Gastrocnemius medialis (tissue), 4 donors: ENCODE measurements around the gene CCDC127. TPM values are rescaled to one million over a fixed set of nuclear protein-coding genes. Genes with fewer than 3 reads are reported as not detected.

Source experiments
- ATAC-seq, 2 donors: fragments of 150-250 bp; one replicate each; pipeline ENCODE4 v1.9.1; 2016
- DNase-seq, 2 donors: peaks; one replicate each; pipeline ENCODE4 v3.0.0-alpha.2; 2019
- H3K27ac ChIP-seq, 4 donors: fragments of 200-600 bp; sonication (generic); 1 replicate in 1 of 4; 2 replicates in 3 of 4; pipeline ENCODE4 v1.5.1; 2016 to 2018; ENCODE audit warnings: mild to moderate bottlenecking in 2 of 4, moderate library complexity in 1 of 4
- H3K27me3 ChIP-seq, 3 donors: fragments of 200-600 bp; sonication (generic) in 2 of 3; 1 replicate in 1 of 3; 2 replicates in 2 of 3; pipeline versions ENCODE4 v1.5.1 to v1.6.0; 2016 to 2019; ENCODE audit warnings: mild to moderate bottlenecking in 1 of 3, moderate library complexity in 1 of 3
- H3K36me3 ChIP-seq, 2 donors: fragments of 200-600 bp; sonication (generic) in 1 of 2; one replicate each; pipeline ENCODE4 v1.5.1; 2017 to 2018
- H3K4me1 ChIP-seq, 2 donors: fragments of 200-600 bp; sonication (generic) in 1 of 2; one replicate each; pipeline ENCODE4 v1.5.1; 2016 to 2017; ENCODE audit warnings: mild to moderate bottlenecking in 2 of 2
- H3K4me3 ChIP-seq, 4 donors: fragments of 200-600 bp; sonication (generic) in 3 of 4; 1 replicate in 1 of 4; 2 replicates in 3 of 4; pipeline ENCODE4 v1.5.1; 2016 to 2019; ENCODE audit warnings: mild to moderate bottlenecking in 2 of 4
- H3K9me3 ChIP-seq, 3 donors: fragments of 200-600 bp; sonication (generic) in 2 of 3; 1 replicate in 1 of 3; 2 replicates in 2 of 3; pipeline ENCODE4 v1.5.1; 2016 to 2019
- CTCF ChIP-seq, 5 experiments: fragments of 450-650 bp in 3 of 5; fragments of 200-600 bp in 2 of 5; sonication (generic) in 2 of 5; IDR thresholded peaks in 4 of 5; conservative IDR thresholded peaks in 1 of 5; 1 replicate in 4 of 5; 2 replicates in 1 of 5; pipeline ENCODE4 v1.5.1; 2016 to 2019; ENCODE audit warnings: antibody characterized with exemption in 5 of 5, mild to moderate bottlenecking in 3 of 5, moderate library complexity in 3 of 5
- POLR2A ChIP-seq, 2 donors: fragments of 450-650 bp; IDR thresholded peaks; one replicate each; pipeline ENCODE4 v1.6.1; 2017; ENCODE audit warnings: antibody characterized with exemption in 2 of 2, mild to moderate bottlenecking in 2 of 2, moderate library complexity in 2 of 2
- in situ Hi-C, 4 donors: fragments of 200-750 bp; cut with MboI; loops; one replicate each; pipeline versions ENCODE4 v1.15.0 to v1.8.0; 2017; ENCODE audit warnings: low sequenced_read_pairs in 4 of 4
- intact Hi-C: fragments of 100-400 bp; cut with DNase I; formaldehyde crosslinking; loops from one replicate; pipeline ENCODE4 v1.15.1; 2023; ENCODE audit warnings: low total_unique reads
- total RNA-seq, 4 donors: library from RNA; depleted of rRNA; stranded (reverse); fragments of >200 nt; gene quantifications; one replicate each; pipeline versions ENCODE4 v1.1.0 to v1.2.3, GENCODE V29; 2016

CCDC127 gene
- total RNA-seq, 4 donors from 2014 or later, result 5.7 to 11.1 (median 7.8) TPM

GRCh38 chr5:163338-163620, 54.7 kb downstream of the CCDC127 start:
- H3K27ac ChIP-seq, result no peak overlapping the region
- intact Hi-C loops, result no loop called here
- H3K36me3 ChIP-seq, result no peaks in the 10 kb centered on the region
- no peaks in the 10 kb centered on the region for H3K9me3 ChIP-seq
- no peaks in the 10 kb centered on the region for H3K4me1 ChIP-seq
- no peak for ATAC-seq
- no peak for DNase-seq
- H3K27me3 ChIP-seq, result peaks cover 0 to 6% (median 4%) of the 10 kb centered on the region in 3 donors
- TF ChIP-seq POLR2A (IDR thresholded peaks at IDR 0.05), result no peak
- TF ChIP-seq CTCF (IDR thresholded peaks at IDR 0.05 in 4 of 5, conservative IDR thresholded peaks at IDR 0.05 in 1 of 5), result no peak
- no peak overlapping the region for H3K4me3 ChIP-seq
- in situ Hi-C loops, result no loop called here

GRCh38 chr5:162565-163337, 55.2 kb downstream of the CCDC127 start:
- Histone ChIP-seq H3K36me3 (no peaks in the 10 kb centered on the region), H3K9me3 (no peaks in the 10 kb centered on the region), H3K27ac (no peak overlapping the region), H3K4me3 (no peak overlapping the region), H3K4me1 (no peaks in the 10 kb centered on the region), H3K27me3 (peaks cover 0 to 6% (median 4%) of the 10 kb centered on the region in 3 donors)
- TF ChIP-seq CTCF (IDR thresholded peaks at IDR 0.05 in 4 of 5, conservative IDR thresholded peaks at IDR 0.05 in 1 of 5) (no peak), POLR2A (IDR thresholded peaks at IDR 0.05) (no peak)
- ATAC-seq (no peak), DNase-seq (no peak)
- intact Hi-C loops (no loop called here), in situ Hi-C loops (no loop called here)

- no peak for DNase-seq
- intact Hi-C loops (no loop called here), in situ Hi-C loops (no loop called here)
- ATAC-seq, result no peak
- H3K27ac ChIP-seq, result no peak overlapping the region
- no peaks in the 10 kb centered on the region for H3K9me3 ChIP-seq
- H3K4me3 ChIP-seq, result no peak overlapping the region
- H3K4me1 ChIP-seq, result no peaks in the 10 kb centered on the region
- peaks cover 0 to 6% (median 4%) of the 10 kb centered on the region in 3 donors for H3K27me3 ChIP-seq
- no peaks in the 10 kb centered on the region for H3K36me3 ChIP-seq
- no peak for TF ChIP-seq CTCF (IDR thresholded peaks at IDR 0.05 in 4 of 5, conservative IDR thresholded peaks at IDR 0.05 in 1 of 5)
- no peak for TF ChIP-seq POLR2A (IDR thresholded peaks at IDR 0.05)
Observed at GRCh38 chr5:162190-162564, 55.8 kb downstream of the CCDC127 start.

GRCh38 chr5:161803-162110, 56.2 kb downstream of the CCDC127 start:
- H3K36me3 ChIP-seq, result no peaks in the 10 kb centered on the region
- intact Hi-C loops, result no loop called here
- in situ Hi-C loops, result no loop called here
- H3K4me3 ChIP-seq, result no peak overlapping the region
- ATAC-seq, result no peak
- no peaks in the 10 kb centered on the region for H3K4me1 ChIP-seq
- no peaks in the 10 kb centered on the region for H3K9me3 ChIP-seq
- H3K27me3 ChIP-seq, result peaks cover 0 to 6% (median 4%) of the 10 kb centered on the region in 3 donors
- no peak for TF ChIP-seq CTCF (IDR thresholded peaks at IDR 0.05 in 4 of 5, conservative IDR thresholded peaks at IDR 0.05 in 1 of 5)
- TF ChIP-seq POLR2A (IDR thresholded peaks at IDR 0.05), result no peak
- no peak overlapping the region for H3K27ac ChIP-seq
- DNase-seq, result no peak
